SH-SY5Y (cell line): Measurements from ENCODE around the gene NEIL3.

Source experiments
- GATA2 ChIP-seq: IDR thresholded peaks from 2 replicates; pipeline ENCODE4 v1.6.1; 2011; ENCODE audit warnings: mild to moderate bottlenecking, low read depth, low read length
- GATA3 ChIP-seq: IDR thresholded peaks from 2 replicates; pipeline ENCODE4 v1.6.1; 2011; ENCODE audit warnings: low read depth, mild to moderate bottlenecking, low read length, moderate library complexity

Gene NEIL3

DNA sequence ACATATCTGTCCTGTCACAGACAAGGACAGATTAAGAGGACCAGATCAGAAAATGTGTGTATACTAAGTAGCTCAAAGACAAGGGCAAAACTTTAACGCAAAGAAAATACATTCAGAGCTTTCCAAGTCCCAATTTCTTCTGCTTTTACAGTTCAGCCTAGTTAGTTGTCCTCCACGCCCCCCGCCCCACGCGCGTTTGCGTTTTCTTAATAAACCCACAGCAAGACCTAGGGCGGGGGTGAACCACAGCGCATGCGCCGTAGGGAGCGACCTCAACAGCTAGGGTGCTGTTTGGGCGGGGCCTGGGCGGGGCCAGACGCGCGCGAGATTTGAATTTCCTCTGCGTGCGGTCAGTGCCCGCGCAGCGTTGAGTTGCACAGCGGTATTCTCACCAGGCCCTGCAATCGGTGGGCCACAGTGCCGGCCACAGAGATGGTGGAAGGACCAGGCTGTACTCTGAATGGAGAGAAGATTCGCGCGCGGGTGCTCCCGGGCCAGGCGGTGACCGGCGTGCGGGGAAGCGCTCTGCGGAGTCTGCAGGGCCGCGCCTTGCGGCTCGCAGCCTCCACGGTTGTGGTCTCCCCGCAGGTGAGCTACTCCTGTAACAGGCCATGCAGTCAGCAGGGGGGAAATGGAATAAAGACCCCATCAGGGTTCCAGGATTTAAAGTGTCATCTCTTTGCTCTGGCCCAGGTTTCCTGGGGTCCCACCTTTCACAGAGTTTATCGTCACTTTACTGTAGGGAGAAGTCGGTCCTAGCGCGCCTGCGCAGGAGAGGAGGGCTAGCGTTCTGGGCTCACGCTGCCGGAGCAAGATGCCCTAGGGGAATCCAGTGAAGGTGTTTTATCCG, at the start of gene NEIL3:
Gene NEIL3 (plus strand): TSS at position 353 of the 850 bp plus-strand sequence. CDS start 80 bp downstream, at position 433.
- TF ChIP-seq GATA3 (no peak), GATA2 (no peak)

DNA sequence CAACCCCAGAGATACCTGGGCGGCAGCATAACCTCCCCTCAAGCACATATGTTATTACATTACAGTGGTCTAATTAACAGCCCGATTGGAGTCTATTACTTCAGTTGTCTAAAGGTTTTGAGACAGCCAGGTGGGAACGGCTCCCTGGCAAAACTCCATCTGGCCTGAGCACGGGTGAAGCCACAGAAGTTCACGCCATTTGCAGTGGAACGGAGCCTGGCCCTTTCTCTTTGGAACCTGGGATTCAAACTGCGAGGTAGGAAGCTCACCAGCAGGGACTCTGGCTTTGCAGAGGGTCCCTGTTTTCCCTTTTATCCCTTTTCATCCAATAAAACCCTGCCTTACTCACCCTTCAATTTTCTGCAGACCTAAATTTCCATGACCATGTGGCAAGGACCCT, 45.9 kb upstream of the NEIL3 start:
- TF ChIP-seq GATA2 (no peak), GATA3 (no peak)

DNA sequence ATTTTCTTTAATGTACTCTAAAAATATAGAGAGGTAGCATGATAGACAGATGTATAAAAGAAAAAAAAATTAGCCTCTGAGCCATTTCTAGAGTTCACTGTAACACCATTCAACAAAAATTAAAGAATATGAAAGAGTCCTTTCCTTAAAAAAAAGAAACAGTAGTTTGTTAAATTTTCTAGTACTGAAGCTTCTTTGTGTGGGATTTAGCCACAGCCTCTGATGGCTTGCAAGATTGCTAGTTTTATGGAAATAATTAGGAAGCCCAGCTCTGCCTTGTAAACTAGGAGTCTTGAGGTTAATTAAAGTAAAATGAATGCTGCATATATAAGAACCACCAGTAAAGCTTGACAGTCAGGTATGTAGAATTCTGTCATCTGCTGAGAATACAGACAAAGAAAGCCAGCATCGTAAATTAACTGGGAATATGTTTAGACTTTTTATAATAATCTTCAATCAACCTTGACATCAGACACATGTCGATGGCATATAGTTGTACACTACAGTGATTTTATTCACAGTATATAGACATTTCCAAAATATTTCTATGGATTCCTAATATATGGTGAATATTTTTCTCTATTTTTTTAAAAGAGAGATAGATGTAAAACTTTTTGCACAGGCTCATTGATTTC, 44.8 kb upstream of the NEIL3 start:
- peak; percentile 1; the same call in 1 of the 2 replicates for TF ChIP-seq GATA3
- TF ChIP-seq GATA2 = no peak

DNA sequence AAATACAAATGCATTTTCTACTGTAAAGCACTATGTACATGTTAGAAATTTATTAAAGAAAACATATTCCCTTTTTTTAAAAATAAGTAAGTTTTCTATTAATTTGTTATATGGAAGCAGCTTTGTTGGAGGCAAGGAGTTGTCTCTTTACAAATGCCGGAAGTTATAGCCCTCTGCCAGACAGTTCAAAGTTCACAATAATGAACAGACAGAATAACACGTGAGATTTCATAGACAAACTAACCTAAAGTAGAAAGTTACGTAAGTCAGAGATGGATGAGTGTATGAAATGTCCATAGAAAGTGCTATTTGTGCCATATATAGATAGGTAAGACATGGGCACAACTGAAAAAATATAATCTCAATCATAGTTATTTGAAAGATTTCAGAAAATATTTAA, 43.9 kb upstream of the NEIL3 start:
- TF ChIP-seq GATA2 (no peak), GATA3 (no peak)

- TF ChIP-seq GATA3 (no peak), GATA2 (no peak)
Observed at GRCh38 chr4:177266506-177266905, 43.2 kb upstream of the NEIL3 start.

- no peak for TF ChIP-seq GATA2
- TF ChIP-seq GATA3 = no peak
Observed at GRCh38 chr4:177267911-177268310, 41.8 kb upstream of the NEIL3 start.

- TF ChIP-seq GATA3 (no peak), GATA2 (no peak)
Observed at GRCh38 chr4:177271091-177271490, 38.6 kb upstream of the NEIL3 start.

DNA sequence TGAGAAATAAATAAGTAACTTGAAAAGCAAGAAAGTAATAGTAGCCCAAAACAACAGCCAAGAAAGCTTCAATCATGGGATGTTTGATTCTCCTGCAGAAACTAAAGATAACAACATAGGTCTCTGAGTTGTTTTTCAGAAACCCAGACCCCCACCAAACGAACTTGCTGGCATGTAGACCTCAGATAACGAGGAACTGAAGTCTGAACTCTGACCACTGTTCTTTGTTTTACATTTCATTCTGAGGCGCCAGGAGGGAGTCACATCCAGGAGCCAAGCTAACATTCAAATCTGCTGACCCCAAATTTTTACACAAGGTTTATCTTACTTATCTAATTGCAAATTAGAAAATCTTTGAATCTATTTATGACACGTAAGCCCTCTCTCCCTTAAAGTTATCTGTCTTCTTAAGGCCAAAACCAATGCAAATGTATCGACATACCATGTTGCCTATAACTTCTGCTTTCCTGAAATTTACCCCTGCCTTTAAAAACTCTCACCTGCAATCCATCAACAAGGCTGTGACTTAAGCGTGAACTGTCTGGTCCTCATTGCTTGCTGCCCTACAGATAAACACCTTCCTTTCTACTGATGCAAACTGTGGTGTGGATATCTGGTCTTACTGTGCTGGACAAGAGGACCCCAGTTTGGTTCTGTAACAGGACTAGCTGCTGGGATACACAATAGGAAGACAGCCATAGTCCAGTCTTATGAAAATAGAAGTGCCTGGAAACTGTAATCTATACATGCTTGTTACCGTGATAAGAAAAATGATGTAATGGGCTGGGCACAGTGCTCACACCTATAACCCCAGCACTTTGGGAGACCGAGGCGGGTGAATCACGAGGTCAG, 37.5 kb upstream of the NEIL3 start:
- TF ChIP-seq GATA3 (no peak), GATA2 (no peak)

GRCh38 chr4:177275999-177276398, 33.7 kb upstream of the NEIL3 start:
- TF ChIP-seq GATA2 = no peak
- TF ChIP-seq GATA3 = no peak

DNA sequence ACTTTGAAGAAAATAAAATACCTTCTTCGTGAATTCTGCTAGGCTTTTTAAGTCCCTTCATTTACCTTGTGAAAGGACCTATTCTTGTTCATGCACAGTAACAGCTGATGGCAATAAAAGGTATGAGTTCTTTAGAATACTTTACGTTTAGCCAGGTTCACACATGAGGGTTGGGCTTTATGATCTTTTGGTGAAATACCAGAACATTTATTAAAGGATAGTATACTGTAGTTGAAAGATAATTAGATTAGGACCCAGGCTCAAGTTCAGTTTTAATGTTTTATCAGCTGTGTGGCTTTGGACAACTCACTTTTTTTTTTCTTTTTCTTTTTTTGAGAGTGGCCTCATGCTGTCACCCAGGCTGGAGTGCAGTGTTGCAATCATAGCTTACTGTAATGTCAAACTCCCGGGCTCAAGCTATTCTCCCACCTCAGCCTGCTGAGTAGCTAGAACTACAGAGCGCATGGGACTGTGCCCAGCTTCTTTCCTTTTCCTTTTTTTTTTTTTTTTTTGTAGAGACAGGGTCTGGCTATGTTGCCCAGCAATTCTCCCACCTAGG, 28.2 kb upstream of the NEIL3 start:
- TF ChIP-seq GATA2 (no peak), GATA3 (no peak)

DNA sequence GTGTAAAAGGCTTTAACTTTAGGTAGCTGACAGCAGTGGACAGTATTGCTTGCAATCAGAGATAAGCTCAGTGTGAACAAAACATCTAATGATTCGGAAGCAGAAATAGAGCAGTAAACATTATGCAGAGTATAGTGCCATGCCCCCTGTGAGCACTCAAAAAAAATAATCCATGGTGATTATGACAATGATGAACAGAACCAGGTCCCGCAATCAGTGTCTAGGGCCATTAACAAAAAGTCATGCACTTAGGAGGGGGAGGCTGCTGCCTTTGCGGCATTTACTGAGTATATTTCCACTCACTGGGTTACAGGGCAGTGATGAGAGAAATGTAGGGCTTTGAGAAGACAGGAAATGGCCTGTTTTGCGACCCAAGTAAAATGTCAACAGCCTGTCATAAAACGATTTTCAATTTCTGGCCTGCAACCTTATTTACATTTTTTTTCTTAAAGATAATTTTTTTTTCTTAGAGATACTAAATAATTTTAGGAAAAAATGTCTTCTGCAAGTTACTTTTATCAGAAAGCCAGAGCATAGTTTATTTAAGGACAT, 27.3 kb upstream of the NEIL3 start:
- TF ChIP-seq GATA3 = no peak
- TF ChIP-seq GATA2 = peak; percentile 32; the same call in 1 of the 2 replicates

DNA sequence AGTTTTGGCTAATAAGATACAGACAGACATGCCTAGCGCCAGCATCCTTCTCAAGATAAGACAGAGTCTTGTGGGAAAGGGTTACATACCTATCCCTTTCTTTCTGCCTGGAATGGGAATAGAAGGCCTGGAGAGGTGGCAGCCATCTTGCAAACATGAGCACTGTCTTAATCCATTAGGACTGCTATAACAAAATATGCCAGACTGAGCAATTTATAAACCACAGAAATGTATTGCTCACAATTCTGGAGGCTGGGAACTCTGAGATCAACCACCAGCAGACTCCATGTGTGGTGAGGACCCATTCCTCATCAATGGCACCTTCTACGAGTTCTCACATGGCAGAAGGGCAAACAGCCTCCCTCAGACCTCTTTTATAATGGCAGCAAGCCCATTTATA, 26.5 kb upstream of the NEIL3 start:
- no peak for TF ChIP-seq GATA2
- no peak for TF ChIP-seq GATA3

DNA sequence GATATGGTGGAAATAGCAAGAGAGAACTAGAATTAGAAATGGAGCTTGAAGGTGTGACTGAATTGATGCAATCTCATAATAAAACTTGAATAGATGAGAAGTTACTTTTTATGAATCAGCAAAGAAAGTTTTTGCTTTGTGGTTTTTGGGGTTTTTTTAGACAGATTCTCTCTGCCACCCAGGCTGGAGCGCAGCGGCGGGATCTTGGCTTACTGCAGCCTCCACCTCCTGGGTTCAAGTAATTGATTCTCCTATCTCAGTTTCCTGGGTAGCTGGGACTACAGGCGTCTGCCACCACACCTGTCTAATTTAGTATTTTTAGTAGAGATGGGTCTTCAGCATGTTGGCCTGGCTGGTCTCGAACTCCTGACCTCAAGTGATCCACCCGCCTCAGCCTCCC, 23.7 kb upstream of the NEIL3 start:
- TF ChIP-seq GATA2 (no peak), GATA3 (no peak)
